GM21367 (cell line): ENCODE measurements around the gene SPATC1L.

Experiments used
- ATAC-seq: cut with Tn5 transposase; IDR thresholded peaks from one replicate; pipeline ENCODE4 v1.9.1; 2021; ENCODE audit not compliant: unreplicated experiment

The SPATC1L gene

GRCh38 chr21:46215436-46216131 is 31.3 kb upstream of the SPATC1L start:
- no peak for ATAC-seq

GRCh38 chr21:46214478-46215340 is 30.4 kb upstream of the SPATC1L start:
- ATAC-seq: no peak

- no peak for ATAC-seq
Measured at GRCh38 chr21:46213620-46214286, 29.5 kb upstream of the SPATC1L start.

- no peak for ATAC-seq
Measured at GRCh38 chr21:46212721-46213484, 28.6 kb upstream of the SPATC1L start.

- no peak for ATAC-seq
Measured at GRCh38 chr21:46211786-46212720, 27.8 kb upstream of the SPATC1L start.

GRCh38 chr21:46211376-46211775 is 27.1 kb upstream of the SPATC1L start:
- ATAC-seq: no peak

GRCh38 chr21:46210378-46211136 is 26.3 kb upstream of the SPATC1L start:
- ATAC-seq: no peak

- ATAC-seq: no peak
Measured at GRCh38 chr21:46208761-46209721, 24.8 kb upstream of the SPATC1L start.

GRCh38 chr21:46207920-46208591 is 23.8 kb upstream of the SPATC1L start:
- no peak for ATAC-seq

- no peak for ATAC-seq
Measured at GRCh38 chr21:46207006-46207919, 23.0 kb upstream of the SPATC1L start.

GRCh38 chr21:46206163-46207005 is 22.1 kb upstream of the SPATC1L start:
- ATAC-seq: no peak

GRCh38 chr21:46205766-46206162 is 21.5 kb upstream of the SPATC1L start:
- no peak for ATAC-seq

GRCh38 chr21:46205166-46205565 is 20.9 kb upstream of the SPATC1L start:
- ATAC-seq: no peak

- no peak for ATAC-seq
Measured at GRCh38 chr21:46203203-46203600, 18.9 kb upstream of the SPATC1L start.

GRCh38 chr21:46202592-46203202 is 18.4 kb upstream of the SPATC1L start:
- ATAC-seq: no peak
